Measurements from ENCODE around the gene BTN1A1. TPM values are rescaled to one million over a fixed set of nuclear protein-coding genes. Genes with fewer than 3 reads are reported as not detected.

Gene BTN1A1
- total and polyA plus RNA-seq, 9 of the 15 experiments (the other 6 are each of a cell fraction or from before 2014, with no cell fraction given), result 0.01 to 0.15 (median 0.06) TPM; not detected in 4

GRCh38 chr6:26550250-26550993 is 50.3 kb downstream of the BTN1A1 start (continued):
- TF ChIP-seq THRB (CRISPR knock-in tag; conservative IDR thresholded peaks at IDR 0.05) (0 out of 2 replicates have a peak, but pooled peaks have one; percentile 25), ZNF395 (CRISPR knock-in tag; IDR thresholded peaks at IDR 0.05) (peak; percentile 84), TCF3 (CRISPR knock-in tag; IDR thresholded peaks at IDR 0.05) (no peak), TRIM24 (IDR thresholded peaks at IDR 0.05) (peak in 1 of 2 experiments; percentile 53; a peak in 1 of 4 replicates), ATF3 (IDR thresholded peaks at IDR 0.05) (0 out of 2 replicates have a peak, but pooled peaks have one; percentile 8), ATF3 (CRISPR knock-in tag; conservative IDR thresholded peaks at IDR 0.05) (no peak), KLF13 (tag; IDR thresholded peaks at IDR 0.05; ENCODE audit: borderline replicate concordance, low read depth) (0 out of 2 replicates have a peak, but pooled peaks have one; percentile 37), ZBTB7A (IDR thresholded peaks at IDR 0.05; ENCODE audit: borderline replicate concordance, control insufficient read depth, low read depth, low read length) (peak; percentile 70; the same call in 1 of the 2 replicates), MAFG (tag; conservative IDR thresholded peaks at IDR 0.05) (no peak), DMBX1 (CRISPR knock-in tag; IDR thresholded peaks at IDR 0.05; ENCODE audit: borderline replicate concordance) (peak; percentile 98), TEAD1 (CRISPR knock-in tag; IDR thresholded peaks at IDR 0.05) (peak in 1 of 2 experiments; percentile 76; a peak in 2 of 4 replicates), ZBTB17 (CRISPR knock-in tag; IDR thresholded peaks at IDR 0.05) (peak; percentile 79), HMGN3 (IDR thresholded peaks at IDR 0.05; ENCODE audit: borderline replicate concordance, extremely low read depth, insufficient read length, low read depth, low read length) (peak; percentile 29), TAF7 (tag; IDR thresholded peaks at IDR 0.05) (peak; percentile 53), ZNF324 (CRISPR knock-in tag; IDR thresholded peaks at IDR 0.05) (0 out of 2 replicates have a peak, but pooled peaks have one; percentile 14), EZH2 (IDR thresholded peaks at IDR 0.05; ENCODE audit: borderline replicate concordance, low read depth, low read length) (no peak), PPARD (CRISPR knock-in tag; IDR thresholded peaks at IDR 0.05) (0 out of 2 replicates have a peak, but pooled peaks have one; percentile 37), HMG20B (CRISPR knock-in tag; IDR thresholded peaks at IDR 0.05) (no peak), MYC (IDR thresholded peaks at IDR 0.05; ENCODE audit: low read depth, low read length) (no peak), MYC (CRISPR knock-in tag; IDR thresholded peaks at IDR 0.05; ENCODE audit: borderline replicate concordance, low read depth) (0 out of 2 replicates have a peak, but pooled peaks have one; percentile 69)
